GM21390 (cell line): Measurements from ENCODE around the gene ACVR1B.
A peak's percentile ranks its signal among the peaks of the same experiment; 100 is the strongest.

ENCODE experiments used
- ATAC-seq: cut with Tn5 transposase; IDR thresholded peaks from one replicate; pipeline ENCODE4 v1.9.1; 2021; ENCODE audit not compliant: unreplicated experiment

ACVR1B gene

GRCh38 chr12:52003016-52003550, 51.6 kb downstream of the ACVR1B start:
- no peak for ATAC-seq

GRCh38 chr12:52003591-52003990, 52.1 kb downstream of the ACVR1B start:
- no peak for ATAC-seq

GRCh38 chr12:52004042-52004648, 52.6 kb downstream of the ACVR1B start:
- no peak for ATAC-seq

GRCh38 chr12:52005218-52005902, 53.9 kb downstream of the ACVR1B start:
- no peak for ATAC-seq

- ATAC-seq, result peak; percentile 58
These were observed 54.6 kb downstream of the ACVR1B start for GRCh38 chr12:52005903-52006703.

- ATAC-seq, result no peak
These were observed 55.2 kb downstream of the ACVR1B start, which contains the start of gene TAMALIN for GRCh38 chr12:52006726-52007157. TSS of gene TAMALIN (plus strand) at chr12:52006946. CDS start at chr12:52007020, 74 bp downstream.

GRCh38 chr12:52007158-52007921, 55.8 kb downstream of the ACVR1B start:
- ATAC-seq, result no peak

GRCh38 chr12:52007982-52008510, 56.5 kb downstream of the ACVR1B start:
- no peak for ATAC-seq

GRCh38 chr12:52009081-52009751, 57.7 kb downstream of the ACVR1B start:
- ATAC-seq, result no peak

- ATAC-seq, result no peak
These were observed 58.7 kb downstream of the ACVR1B start for GRCh38 chr12:52010152-52010622.

GRCh38 chr12:52010692-52011601, 59.4 kb downstream of the ACVR1B start:
- no peak for ATAC-seq

GRCh38 chr12:52011602-52012214, 60.2 kb downstream of the ACVR1B start:
- ATAC-seq, result no peak

- no peak for ATAC-seq
These were observed 62.3 kb downstream of the ACVR1B start for GRCh38 chr12:52013626-52014310.

GRCh38 chr12:52014567-52015530, 63.4 kb downstream of the ACVR1B start:
- ATAC-seq, result no peak

- ATAC-seq, result no peak
These were observed 64.1 kb downstream of the ACVR1B start for GRCh38 chr12:52015532-52016041.

- ATAC-seq, result no peak
These were observed 67.1 kb downstream of the ACVR1B start for GRCh38 chr12:52018433-52019112.
